ENCODE measurements around the gene PAN3.
"Not testable (repeated sequence)": the region's sequence is repeated elsewhere in the genome, so short reads cannot be mapped to it uniquely, and the experiment has no call there.

The PAN3 gene, protein sequence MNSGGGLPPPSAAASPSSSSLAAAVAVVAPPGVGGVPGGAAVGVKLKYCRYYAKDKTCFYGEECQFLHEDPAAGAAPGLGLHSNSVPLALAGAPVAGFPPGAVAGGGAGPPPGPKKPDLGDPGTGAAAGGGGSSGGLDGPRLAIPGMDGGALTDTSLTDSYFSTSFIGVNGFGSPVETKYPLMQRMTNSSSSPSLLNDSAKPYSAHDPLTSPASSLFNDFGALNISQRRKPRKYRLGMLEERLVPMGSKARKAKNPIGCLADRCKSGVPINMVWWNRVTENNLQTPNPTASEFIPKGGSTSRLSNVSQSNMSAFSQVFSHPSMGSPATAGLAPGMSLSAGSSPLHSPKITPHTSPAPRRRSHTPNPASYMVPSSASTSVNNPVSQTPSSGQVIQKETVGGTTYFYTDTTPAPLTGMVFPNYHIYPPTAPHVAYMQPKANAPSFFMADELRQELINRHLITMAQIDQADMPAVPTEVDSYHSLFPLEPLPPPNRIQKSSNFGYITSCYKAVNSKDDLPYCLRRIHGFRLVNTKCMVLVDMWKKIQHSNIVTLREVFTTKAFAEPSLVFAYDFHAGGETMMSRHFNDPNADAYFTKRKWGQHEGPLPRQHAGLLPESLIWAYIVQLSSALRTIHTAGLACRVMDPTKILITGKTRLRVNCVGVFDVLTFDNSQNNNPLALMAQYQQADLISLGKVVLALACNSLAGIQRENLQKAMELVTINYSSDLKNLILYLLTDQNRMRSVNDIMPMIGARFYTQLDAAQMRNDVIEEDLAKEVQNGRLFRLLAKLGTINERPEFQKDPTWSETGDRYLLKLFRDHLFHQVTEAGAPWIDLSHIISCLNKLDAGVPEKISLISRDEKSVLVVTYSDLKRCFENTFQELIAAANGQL

DNA sequence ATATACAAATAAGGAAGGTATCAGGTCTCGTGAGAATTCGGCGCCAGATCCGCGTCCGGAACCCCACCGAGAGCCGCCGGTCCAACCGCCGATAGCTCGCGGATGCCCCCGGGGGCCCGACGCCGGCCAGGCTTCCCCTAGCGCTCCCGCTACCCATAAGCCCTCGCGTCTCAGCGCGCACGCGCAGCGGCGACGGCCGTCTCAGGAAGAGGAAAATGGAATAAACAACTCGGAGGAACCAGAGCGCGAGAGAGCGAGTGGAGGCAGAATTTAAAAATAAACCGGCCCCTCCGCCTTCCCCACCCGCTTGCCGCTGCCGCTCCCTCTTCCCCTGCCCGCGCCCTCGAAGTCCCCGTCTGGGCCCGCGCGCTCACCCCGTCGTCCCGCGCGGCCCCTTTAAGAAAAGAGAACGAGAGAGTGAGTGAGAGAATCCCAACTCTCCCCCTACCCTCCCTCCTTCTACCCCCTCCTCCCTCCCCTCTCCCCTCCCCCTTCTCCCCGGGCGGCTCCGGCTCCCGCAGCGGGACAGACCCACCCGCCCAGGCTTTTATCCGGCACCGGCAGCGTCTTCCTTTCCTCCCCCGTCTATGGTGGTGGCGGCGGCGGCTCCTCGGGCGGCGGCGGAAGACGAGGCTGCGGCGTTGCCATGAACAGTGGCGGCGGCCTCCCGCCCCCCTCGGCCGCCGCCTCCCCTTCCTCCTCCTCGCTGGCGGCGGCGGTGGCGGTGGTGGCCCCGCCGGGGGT, at the start of gene PAN3:
Gene PAN3, plus strand, starts transcription at position 534 of the 744 bp plus-strand sequence. Its CDS starts 113 bp downstream, at position 647.
- DNase-seq = peak; percentile 57

DNA sequence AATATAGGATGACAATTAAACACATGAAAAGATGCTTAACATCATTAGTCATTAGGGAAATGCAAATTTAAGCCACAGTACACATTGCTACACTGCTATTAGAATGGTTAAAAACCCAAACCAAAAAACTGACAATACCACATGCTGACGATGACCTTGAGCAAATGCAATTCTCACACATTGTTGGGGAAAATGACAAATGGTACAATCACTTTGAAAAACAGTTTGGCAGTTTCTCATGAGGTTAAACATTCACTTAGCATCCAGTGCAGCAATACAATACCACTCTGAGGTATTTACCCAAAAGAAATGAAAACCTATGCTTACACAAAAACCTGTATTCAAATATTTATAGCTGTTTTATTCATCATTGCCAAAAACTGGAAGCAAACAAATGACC, 49.3 kb upstream of the PAN3 start:
- DNase-seq = no peak

DNA sequence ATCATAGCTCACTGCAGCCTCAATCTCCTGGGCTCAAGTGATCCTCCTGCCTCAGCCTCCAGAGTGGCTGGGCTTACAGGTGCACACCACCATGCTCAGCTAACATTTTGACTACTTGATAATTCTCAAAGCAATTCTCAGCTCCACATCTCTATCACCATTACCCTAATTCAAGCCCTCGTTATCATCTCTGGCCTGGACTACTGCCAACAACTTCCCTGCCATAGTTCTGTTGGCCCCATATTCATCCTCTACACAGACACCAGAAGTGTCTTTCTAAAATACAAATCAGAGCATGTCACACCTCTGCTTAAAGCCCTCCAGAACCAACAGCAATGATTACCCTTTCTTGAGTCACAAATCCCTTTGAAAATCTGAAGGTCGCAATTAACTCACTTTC, 45.9 kb upstream of the PAN3 start:
- no peak for DNase-seq

DNA sequence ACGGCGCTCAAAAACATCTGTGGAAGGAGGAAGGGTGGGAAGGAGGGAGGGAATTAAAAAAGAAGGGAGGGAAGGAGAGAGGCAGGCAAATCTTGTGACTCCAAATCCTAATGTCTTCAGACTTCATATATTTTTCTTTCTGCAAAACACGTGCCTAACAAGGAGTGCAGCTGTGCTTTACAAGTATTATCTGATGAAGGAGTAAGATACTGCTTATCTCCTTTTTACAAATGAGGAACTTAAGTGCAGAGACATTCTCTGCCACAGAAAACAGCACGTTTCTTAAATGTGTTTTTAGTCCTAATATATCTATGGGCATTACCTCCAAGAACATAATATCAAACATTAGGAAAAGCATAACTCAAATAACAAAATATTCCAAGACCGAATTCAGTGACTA, 44.5 kb upstream of the PAN3 start:
- no peak for DNase-seq

DNA sequence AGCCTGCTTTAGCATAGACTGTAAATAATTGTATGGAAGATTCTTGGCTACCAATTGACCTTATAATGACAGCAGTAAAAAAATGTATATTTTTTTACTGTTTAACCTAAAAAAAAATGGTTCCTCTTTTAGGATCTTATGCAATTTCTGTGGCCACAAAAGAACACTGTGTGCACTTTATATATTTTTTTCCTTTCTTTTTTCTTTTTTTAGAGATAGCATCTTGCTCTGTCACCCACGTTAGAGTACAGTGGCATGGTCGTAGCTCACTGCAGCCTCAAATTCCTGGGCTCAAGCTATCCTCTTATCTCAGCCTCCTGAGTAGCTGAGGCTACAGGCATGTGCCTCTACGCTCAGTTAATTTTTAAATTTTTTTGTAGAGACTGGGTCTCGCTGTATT, 44.0 kb upstream of the PAN3 start:
- DNase-seq = no peak

DNA sequence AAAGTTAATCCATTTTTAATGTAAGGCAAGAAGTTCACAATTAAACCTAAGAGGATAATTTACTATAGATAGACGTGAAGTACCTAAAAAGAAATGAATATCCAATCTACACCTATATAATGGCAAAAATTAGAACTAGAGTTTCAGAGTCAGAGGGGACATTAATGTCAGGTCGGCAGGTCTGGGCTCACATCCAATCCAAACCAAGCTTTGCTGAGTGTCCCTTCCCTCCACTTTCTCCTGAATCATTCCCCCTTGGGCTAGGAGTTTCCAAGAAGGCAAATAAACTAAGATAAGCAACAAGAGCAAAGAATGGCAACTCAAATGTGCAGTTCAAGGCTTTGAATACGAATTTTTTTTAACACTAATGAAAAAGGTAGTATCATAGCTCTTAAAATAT, 40.8 kb upstream of the PAN3 start:
- DNase-seq = no peak

DNA sequence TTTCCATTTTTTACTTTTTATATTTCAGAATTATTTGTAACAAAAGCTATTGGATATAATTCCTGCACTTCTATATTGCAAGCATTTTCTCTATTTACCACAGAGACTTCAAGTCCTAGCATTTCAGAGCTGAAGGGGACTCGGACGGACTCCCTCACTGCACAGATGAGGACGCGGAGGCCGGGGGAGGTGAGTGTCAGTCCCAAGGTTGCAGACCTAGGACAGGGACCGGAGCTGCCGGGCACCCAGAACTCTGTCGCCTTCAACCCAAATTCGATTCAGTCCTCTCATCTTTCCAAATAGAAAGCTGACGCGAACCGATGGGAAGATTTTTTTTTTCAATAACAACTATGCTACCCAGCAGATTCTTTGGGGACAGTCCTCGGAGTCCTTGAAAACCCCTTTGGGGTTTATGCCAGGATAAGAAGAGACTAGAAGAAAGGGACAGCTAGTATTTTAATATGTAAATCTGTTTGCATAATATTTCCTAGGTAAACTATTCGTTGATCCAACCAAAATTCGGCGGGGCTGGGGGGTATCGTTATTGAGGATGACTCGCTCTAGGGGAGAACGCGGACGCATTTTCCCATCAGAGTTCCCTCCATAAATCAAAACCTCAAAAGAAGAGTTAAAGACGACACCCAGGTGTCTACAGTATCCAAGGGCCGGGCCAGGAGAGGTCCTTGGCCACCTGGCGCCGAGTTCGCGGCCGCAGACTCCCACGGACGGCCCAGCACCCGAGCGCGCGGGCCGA, 38.8 kb upstream of the PAN3 start:
- DNase-seq = no peak

DNA sequence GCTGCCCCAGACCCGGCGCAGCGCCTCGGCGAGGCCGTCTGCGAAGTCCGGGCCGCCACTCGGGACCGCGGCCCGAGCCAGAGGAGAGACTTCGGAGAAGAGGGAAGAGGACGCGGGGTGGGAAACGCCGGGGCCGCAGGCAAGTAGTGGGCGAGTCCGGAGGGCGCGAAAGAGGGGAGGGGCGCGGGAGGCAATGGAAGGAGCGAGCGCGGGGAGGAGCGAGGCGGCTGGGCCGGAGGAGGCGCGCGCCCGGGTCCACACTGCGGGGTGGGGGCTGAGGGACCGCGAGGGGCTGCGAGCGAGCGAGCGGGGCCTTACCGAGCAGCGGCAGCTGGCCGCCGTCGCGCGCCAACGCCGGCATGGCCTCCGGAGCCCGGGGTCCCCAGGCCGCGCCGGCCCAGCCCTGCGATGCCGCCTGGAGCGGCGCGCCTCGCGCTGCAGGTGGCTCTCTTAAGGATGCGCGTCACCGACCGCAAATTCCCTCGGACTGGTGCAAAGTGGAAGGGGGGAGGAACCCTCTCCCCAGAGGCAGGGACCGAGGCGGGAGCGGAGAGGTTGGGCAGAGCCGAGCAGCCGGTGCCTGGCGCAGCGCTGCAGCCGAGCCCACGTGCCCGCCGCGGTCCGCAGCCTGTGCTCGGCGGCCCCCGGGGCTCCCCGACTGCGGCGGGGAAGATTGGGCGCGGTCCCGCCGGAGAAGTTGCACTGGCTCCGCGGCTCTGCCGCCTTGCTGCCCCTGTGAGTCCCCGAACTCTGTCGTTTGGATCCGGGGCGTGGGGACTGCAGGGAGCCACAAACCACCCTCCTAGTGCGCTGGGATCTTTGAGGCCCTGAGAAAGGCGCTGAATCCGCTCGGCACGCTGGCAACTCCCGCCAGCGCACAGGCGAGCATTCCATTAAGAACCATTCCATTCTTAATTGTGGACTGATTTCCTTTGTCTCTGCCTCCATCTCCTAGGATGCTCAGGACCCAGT, 37.9 kb upstream of the PAN3 start, which contains the start of gene FLT3:
Gene FLT3, minus strand, starts transcription at position 427 of the 972 bp plus-strand sequence. Its CDS starts 66 bp downstream, at position 361.
- DNase-seq = no peak

DNA sequence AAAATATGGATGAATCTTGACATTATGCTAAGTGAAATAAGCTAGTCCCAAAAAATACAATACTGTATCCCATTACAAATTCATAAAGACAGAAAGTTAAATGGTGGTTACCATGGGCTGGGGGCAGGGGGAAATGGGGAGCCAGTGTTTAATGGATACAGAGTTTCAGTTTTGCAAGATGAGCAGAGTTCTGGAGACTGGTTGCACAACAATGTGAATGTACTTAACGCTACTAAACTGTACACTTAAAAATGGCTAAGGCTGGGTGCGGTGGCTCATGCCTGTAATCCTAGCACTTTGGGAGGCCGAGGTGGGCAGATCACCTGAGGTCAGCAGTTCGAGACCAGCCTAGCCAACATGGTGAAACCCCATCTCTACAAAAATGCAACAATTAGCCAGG, 36.5 kb upstream of the PAN3 start:
- DNase-seq = not testable (repeated sequence)

DNA sequence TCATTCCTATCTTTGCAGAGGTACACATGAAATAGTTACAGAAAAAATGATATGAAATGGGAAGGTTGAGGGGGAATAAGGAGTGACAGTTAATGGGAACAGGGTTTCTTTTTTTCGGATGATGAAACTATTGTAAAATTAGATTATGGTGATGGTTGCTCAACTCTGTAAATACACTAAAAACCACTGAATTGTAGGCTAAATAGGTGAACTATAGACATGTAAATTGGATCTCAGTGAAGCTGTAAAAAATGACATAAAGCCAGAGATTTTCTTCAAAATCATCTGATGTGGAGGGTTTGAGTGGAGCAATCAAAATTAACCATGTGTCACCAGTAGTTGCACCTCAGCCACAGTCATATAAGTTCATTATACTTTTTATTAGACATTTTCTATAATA, 31.4 kb upstream of the PAN3 start:
- DNase-seq = no peak

DNA sequence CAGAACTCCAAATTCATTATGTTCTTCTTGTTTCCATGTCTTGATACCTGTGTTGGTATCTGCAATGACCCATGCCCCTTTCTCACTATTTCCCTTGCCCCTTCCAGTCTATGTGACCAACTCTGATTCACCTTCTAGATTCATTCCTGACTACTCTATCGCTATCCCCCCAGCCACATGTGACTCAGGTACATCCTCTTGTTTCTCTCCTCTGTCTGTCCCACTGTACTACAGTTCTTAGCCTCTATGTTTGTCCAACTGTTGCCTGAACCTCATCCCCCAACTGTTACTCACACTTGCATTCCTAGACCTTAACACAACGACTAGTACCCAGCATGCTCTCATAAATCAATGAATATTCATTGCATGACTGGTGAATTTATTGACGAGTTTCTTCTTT, 27.9 kb upstream of the PAN3 start:
- no peak for DNase-seq

DNA sequence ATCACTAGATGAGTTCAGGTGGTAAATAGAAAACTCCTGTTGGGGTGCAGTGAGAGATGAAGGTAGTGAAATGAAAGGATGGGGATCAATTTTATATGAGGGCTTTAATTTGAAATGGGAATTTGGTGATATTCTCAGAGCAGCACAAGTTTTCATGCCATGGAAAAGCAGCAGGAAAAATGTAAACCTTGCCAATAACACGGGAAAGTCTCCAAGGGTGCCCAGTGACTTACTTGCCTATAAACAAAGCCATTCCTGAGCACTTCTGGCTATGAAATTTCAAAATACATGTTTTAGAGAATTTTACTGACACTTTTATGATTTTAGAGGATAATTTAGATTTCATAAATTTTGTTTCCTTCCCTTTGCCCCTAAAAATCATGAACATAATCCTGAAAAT, 21.6 kb upstream of the PAN3 start:
- DNase-seq = no peak

DNA sequence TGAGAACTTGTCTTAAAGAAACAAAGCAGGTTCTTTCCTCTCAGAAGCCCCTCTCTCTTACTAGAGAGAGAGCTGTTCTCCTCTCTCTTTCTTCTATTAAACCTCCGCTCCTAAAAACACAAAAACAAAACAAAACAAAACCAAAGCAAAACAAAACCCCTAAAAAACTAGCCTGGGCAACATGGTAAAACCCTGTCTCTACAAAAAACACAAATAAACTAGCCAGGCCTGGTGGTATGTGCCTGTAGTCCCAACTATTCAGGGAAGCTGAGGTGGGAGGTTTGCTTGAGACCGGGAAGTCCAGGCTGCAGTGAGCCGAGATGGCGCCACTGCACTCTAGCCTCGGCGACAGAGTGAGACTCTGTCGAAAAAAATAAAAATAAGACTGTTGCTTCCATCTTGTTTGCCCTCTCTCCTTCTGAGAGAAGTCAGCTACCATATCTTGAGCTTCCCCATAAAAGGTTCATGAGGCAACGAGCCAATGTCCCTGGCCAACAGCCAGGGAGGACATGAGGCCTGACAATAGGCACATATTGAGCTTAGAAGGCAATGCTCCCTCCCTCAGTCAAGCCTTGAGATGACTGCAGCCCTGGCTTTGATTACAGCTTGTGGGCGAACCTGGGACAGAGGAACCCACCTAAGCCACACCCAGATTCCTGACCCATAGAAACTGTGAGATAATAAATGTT, 20.5 kb upstream of the PAN3 start:
- DNase-seq = no peak

DNA sequence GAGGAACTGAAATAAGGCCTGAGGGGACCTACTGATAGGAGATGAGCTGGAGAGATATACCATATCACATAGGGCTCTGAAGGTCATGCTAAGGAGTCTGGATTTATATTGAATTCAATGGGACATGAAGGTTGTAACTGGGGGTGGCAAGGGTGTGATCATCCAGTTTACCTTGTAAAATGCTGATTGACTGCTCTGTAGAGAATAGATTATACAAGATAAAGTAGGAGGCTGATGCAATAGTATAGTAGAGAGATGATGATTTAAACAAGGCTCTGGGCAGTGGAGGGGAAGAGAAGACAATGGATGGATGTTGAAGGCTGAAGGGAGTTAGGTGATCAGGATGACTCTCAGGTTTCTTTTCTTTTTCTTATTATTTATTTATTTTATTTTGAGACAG, 18.0 kb upstream of the PAN3 start:
- no peak for DNase-seq

DNA sequence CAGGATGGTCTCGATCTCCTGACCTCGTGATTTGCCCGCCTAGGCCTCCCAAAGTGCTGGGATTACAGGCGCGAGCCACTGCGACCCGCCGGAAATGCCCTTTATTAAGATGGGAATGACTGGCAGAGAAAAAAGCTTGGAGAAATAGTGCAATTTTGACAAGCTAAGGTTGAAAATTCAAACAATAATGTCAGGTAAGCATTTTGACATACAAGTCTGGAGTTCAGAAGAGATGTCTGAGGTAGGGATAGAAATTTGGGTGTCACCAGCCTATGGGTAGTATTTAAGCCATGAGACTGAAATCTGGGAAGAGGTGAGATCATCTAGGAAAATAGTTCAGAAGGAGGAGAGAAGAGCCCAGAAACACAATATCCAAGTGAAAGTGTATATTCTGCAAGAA, 17.1 kb upstream of the PAN3 start:
- no peak for DNase-seq

DNA sequence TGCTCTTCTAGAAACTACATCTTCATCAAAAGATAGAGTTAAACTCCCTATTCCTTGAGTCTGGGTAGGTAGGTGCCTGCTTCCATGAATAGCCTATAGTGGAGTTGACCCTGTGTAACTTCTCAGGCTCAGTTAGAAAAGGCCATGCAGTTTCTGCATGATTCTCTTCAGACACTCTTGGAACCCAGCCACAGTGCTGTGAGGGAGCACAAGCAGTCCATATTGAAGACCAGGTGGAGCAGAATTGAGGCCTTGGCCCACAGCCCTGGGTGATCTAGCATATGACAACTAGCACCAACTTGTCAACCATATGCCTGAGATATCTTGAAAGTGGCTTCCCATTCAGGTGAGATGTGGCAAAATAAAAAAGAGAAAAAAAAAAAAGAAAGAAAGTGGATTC, 10.3 kb upstream of the PAN3 start:
- DNase-seq = peak; percentile 41

DNA sequence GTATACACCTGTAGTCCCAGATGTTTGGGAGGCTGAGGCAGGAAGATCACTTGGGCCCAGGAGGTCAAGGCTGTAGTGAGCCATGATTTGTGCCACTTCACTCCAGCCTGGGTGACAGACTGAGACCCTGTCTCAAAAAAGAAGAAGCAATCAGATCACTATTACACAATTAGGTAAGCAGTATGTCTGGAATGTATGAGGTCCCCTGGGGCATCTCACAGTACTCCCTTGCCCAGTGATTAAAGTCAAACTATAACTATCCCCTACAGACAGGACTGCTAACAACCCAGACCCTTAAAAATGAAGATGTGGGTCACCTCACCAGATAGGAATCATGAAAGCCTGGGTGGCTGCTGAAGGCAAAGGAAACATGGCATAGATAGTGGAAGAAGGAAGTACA, 9.4 kb upstream of the PAN3 start:
- no peak for DNase-seq

DNA sequence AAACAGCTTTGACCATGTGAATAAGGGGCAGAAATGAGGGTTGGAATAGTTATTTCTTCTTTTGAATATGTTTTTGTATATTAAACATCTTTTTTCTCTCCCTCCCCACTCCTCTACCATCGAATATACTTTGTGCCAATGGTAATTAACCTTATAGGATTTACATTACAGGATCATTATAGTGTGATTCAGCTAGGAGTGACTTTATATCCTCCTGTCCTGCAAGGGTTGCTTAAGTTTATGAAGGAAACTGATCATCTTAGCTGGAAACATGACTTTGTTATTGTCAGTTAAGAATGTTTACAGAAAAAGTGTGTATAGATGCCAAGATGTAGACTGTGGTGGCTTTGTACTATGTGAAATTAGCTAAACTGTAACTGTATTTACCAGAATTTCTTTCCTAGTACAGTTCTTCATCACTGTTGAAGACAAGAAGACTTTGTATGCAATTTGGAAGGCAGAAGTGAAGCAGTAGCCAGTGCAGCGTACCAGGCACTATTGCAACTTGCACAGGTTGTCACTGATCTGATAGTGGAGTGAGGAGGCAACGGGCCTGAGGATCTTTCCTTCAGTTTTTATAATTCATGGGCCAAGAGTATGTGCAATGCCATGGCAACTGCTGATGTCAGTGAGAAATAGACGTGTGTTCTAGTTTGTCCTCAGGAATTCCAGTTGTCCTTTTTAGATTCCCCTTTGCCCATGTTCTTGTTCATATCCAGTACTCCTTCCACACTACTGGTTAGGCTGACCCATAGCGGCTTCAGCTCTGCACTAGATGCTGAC, 8.2 kb upstream of the PAN3 start:
- DNase-seq = no peak

DNA sequence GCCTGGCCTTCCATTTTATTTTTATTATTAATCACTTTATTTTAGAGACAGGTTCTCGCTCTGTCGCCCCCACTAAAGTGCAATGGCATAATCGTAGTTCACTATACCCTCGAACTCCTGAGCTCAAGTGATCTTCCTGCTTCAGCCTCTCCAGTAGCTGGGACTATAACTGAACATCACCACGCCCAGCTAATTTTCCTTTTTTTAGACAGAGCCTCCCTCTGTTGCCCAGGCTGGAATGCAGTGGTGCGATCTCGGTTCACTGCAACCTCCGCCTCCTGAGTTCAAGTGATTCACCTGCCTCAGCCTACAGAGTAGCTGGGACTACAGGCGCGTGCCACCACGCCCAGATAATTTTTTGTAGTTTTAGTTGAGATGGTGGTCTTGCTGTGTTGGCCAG, 6.7 kb upstream of the PAN3 start:
- DNase-seq = no peak

DNA sequence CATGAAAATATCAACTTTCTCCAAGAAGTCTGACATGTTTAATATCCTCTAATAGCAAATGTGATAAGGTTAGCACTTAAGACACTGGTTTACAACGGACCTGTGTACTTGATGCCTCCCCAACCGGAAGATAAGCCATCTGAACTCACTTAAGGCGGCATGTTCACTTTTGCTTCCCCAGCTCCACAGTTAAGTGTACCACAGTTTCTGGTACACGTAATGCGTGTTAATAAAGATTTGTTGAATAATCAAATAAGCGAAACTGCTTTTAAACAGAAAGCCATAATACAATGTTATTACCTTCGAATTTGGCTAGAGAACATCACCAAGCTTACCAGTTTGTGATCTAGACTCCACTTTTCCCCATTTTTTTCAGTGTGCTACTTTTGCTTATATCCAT, 1.4 kb upstream of the PAN3 start:
- no peak for DNase-seq
